ENCODE measurements around the gene REC114. TPM values are rescaled to one million over a fixed set of nuclear protein-coding genes. Genes with fewer than 3 reads are reported as not detected.
"Not testable (repeated sequence)": the region's sequence is repeated elsewhere in the genome, so short reads cannot be mapped to it uniquely, and the experiment has no call there.

REC114 gene
- total RNA-seq, 1 experiment from 2014 or later, result not detected

DNA sequence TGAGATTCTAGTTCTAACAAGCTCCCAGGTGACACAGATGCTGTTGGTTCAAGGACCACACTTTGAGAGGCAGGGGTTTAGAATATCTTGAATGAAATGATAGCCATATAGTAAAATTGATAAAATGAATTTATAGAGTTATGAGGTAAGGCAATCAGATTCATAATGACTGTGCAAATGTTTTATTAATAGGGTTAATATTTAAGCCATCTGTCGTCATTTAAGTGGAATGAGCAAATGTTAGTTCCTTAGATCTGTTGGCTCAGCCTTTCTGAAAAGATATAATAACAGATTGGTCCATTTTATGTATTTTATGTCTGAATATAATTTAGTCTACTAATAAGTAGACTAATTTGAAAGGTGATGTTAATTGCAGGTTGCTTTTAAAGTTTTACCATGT, 12.9 kb downstream of the REC114 start:
- DNase-seq (ENCODE audit: low spot score), result peak; percentile 47

DNA sequence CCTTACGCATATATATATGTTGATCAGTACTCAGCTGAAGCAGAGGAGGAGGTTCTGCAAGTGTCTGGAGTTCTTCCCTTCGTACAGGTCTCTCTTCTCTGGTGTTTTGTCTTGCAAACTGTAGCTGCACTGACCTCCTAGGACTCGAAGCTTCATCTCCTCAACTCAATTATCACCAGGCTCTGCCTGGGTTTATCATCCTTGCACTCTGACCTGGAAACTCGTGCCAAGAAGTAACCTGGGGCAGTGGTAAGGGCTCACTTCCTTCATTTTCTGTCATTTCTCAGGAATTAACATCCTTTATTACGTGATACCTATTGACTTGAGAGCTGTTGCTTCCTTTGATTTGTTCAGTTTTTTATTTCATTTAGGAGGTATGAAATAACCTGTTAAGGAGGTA, 14.4 kb downstream of the REC114 start:
- no peak for DNase-seq (ENCODE audit: low spot score)

DNA sequence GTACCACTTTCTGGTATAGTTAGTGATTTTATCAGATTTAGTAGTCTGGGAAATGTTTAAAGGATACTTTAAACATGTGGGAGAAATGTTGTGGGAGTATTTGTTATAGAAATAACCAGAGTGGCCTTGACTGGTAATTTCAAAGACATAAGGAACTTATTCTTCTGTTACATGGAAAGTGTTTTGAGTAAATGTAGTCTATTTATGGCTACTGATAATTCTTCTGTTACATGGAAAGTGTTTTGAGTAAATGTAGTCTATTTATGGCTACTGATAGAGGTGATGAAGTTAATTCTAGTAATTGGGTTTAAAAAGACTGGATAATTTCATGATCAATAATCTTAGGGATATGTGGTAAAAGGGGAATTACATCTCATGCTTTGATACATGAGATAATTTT, 17.7 kb downstream of the REC114 start:
- DNase-seq (ENCODE audit: low spot score), result no peak

DNA sequence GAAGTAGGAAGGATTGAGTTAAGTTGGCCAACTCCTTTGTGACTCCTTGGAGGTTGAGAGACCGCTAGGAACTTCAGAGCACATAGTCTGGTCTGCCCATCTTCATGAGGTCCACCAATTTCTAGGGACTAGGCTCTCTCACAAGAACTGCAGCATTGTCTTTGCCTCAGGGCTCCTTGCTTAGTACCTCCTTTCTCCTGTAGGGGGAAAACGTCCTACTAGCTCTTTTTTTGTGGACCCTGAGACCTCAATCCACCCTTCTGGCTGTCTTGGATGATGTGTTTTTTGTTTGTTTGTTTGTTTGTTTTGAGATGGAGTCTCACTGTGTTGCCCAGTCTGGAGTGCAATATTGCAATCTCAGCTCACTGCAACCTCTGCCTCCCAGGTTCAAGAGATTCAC, 21.6 kb downstream of the REC114 start:
- peak; percentile 39 for DNase-seq (ENCODE audit: low spot score)

DNA sequence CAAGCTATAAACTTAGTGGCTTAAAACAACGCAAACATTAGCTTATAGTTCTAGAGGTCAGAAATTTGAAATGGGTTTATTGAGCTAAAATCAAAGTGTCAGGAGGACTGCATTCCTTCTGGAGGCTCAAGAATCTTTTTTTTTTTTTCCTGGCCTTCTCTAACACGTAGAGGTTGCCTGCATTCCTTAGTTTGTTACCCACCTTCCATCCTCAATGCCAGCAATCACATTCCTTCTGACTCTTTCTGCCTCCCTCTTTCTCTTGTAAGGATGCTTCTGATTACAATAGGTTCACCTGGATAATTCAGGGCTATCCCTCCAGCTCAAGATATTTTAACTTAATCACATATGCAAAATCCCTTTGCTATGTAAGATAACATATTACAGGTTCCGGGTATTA, 24.8 kb downstream of the REC114 start:
- DNase-seq (ENCODE audit: low spot score), result no peak

DNA sequence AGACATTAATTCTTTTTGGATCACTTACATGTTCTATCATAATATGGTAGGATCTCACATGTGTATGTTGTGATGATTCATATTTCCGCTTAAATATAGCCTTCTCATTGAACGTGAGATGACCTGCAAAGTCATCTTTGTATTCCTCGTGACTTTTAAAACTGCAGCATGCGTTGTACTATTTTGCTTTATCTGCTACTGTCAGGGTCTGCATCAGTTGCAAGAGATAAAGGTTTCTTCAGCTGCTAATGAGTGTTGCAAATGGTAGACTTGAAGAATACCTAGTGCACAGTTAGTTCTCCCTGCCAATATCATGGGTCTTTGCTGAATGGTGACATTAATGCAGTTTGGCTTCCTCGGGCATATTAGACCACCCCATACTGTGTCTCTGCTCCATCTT, 31.8 kb downstream of the REC114 start:
- DNase-seq (ENCODE audit: low spot score), result no peak

DNA sequence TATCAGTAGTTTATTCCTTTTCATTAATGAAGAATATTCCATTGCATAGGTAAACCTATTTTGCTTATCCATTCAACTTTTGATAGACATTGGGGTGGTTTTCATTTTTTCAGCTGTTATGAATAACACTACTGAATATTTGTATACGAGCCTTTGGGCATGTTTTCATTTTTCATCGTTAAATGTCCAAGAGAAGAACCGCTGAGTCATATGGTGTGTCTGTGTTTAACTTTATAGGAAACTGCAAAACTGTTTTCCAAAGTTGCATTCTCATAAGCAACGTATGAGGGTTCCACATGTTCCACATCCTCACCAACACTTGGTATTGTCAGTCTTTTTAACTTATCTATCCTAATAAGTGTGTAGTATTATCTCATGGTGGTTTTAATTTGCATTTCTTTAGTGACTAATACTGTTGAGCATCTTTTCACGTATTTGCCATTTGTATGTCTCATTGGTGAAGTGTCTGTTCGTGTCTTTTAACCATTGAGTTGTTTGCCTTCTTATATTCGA, 33.8 kb downstream of the REC114 start:
- no peak for DNase-seq (ENCODE audit: low spot score)

DNA sequence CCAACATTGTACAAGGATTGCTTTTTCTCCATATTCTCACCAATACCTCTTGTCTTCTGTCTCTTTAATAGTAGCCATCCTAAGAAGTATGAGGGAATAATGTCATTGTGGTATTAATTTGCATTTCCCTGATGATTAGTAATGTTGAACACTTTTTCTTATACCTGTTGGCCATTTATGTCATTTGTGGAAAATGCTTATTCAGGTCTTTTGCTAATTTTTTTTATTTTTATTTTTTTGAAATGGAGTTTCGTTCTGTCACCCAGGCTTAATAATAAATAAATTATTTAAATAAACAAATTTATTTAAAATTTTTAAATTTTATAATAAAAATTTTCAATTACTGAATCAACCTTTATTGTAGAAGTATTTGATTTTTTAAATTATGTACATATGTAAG, 37.1 kb downstream of the REC114 start:
- no peak for DNase-seq (ENCODE audit: low spot score)

DNA sequence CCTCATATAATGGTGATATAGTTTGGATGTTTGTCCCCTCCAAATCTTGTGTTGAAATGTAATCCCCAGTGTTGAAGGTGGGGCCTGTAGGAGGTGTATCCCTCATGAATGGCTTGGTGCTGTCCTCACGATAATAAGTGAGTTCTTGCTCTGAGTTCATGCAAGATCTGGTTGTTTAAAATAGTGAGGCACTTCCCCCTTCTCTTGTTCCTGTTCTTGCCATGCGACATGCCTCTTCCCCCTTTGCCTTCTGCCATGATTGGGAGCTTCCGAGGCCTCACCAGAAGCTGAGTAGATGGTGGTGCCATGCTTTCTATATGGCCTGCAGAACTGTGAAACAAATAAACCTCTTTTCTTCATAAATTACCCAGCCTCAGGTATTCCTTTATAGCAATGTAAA, 39.2 kb downstream of the REC114 start:
- DNase-seq (ENCODE audit: low spot score), result no peak

DNA sequence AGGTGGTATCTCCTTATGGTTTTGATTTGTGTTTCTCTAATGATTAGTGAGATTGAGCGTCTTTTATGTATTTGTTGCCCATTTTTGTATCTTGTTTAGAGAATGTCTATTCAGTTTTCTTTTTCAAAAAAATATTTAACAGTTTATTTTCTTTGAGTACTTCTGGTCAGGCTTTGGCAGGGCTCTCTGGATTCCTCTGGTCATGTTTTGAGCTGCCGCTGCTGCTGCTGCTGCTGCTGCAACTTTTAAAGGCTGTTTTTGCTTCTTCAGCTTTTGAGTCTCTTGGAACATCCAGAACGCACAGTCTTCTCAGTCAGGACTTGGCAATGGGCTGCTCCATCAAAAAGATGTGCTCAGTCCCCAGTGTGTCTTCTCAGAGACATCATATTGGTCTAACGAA, 40.1 kb downstream of the REC114 start:
- DNase-seq (ENCODE audit: low spot score), result no peak

DNA sequence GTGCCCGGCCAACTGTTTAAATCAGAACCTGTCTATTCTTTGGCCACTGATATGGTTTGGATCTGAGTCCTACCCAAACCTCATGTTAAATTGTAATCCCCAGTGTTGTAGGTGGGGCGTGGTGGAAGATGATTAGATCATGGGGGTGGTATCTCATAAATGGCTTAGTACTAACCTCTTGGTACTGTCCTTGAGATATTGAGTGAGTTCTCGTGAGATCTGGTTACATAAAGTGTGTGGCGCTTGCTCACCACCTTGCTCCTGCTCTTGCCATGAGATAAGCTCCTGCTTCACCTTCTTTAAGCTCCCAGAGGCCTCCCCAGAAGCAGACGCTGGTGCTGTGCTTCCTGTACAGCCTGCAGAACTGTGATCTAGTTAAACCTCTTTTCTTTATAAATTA, 42.4 kb downstream of the REC114 start:
- no peak for DNase-seq (ENCODE audit: low spot score)

DNA sequence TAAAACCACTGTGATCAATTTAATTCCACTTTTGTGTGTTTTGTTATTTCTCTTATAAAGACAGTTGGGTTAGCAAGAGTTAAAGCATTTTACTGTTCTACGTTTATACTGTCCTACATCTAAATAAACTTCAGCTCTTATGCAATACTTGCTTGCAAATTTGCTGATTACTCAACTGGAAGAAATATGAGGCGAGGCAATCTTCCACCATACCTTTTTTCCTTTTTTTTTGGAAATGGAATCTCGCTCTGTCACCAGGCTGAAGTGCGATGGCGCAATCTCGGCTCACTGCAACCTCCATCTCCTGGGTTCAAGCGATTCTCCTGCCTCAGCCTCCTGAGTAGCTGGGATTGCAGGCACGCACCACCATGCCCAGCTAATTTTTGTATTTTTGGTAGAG, 42.9 kb downstream of the REC114 start:
- DNase-seq (ENCODE audit: low spot score), result not testable (repeated sequence)

DNA sequence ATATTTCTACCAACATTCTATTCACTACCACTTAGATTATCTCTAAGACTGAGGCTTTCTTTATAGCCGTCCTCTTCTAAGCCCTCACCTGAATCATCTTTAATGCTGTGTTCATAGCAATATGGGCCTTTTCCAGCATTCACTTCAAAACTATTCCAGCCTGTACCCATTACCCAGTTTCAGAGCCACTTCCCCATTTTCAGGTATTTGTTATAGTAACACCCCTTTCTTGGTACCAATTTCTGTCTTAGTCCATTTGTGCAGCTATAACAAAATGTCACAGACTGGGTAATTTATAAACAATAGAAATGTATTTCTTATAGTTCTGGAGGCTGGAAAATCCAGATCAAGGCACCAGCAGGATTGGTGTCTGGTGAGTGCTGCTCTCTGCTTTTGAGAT, 45.7 kb downstream of the REC114 start:
- DNase-seq (ENCODE audit: low spot score), result no peak

DNA sequence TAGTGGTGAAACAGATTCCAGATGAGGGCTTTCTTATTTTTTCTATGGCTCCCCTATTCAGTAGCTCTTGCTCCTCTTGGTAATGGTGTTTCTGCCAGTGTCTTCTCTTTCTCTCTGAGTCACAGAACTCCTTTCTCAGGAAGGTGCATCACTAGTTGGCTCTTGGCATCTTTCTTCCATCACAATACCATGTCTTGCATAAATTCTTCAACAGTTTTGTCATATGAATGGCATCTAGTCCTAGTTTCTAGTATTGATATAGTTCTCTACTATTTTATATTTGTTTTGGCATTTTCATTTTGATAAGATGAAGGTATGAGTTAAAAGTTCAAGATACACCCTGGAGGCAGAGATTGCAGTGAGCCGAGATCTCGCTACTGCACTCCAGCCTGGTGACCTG, 51.0 kb downstream of the REC114 start:
- DNase-seq (ENCODE audit: low spot score), result no peak

DNA sequence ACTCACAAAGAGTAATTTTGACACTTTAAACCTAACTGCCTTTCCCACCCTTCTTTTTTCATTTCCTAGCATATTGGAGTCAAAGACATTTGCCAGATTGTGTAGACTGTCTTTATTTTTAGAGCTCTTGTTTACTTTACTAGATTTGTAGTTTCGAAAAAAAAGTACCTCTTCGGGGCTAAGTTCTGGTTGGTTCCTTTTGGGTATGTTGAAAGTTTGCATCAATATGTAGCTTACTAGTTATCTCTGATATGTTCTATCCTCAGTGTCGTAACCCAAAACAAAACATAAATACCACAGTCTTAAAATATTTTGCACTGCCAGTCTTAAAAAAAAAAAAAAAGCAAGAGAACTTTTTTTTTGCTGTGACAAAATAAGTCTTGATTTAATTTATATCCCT, 52.2 kb downstream of the REC114 start:
- DNase-seq (ENCODE audit: low spot score), result no peak

DNA sequence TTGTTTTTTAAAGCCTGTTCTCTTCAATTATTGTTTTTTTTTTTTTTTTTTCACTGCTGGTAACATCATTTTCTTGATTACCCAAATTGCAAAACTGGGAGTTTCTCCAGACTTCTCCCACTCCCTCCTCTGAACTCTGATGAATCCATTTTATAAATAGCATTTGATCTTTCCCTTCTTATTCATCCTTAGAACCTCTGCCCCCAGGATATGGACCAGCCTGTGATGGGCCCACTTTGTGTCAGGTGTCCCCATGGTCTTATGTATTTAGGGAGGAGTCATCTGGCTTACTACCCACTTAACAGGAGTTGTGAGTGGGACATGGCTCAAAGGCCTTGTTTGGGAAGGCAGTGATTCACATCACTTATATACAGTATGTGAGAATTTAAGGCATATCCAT, 57.7 kb downstream of the REC114 start:
- no peak for DNase-seq (ENCODE audit: low spot score)

DNA sequence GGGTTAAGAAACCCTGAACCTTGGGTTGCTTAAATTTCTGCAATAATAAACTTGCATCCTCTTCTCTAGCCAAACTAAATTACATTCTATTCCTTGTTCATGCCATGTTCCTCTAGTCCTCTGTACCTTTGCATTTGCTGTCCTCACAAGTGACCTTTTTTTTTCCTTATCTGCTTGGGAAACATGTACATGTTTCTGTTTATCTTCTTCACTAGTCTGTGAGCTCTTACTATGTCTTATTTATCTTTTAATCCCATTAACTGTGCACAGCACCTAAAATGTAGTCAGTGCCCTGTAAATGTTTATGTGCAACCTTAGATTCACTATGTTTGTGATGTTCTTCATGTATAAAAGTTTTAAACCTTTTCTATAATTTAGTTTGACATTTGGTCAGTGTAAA, 61.9 kb downstream of the REC114 start:
- no peak for DNase-seq (ENCODE audit: low spot score)

DNA sequence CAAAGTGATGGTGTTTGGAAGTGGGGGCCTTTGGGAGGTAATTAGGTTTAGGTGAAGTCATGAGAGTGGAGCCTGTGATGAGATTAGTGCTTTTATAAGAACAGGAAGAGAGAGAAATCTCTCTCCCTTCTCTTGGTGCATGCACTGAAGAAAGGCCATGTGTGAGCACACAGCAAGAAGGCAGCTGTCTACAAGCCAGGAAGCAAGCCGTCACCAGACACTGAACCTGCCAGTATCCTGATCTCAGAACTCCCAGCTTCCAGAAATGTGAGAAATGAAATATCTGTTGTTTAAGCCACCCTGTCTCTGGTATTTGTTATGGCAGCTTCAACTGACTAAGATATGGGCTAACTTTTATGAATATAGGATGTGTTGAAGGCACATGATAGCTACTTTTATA, 72.6 kb downstream of the REC114 start:
- no peak for DNase-seq (ENCODE audit: low spot score)

DNA sequence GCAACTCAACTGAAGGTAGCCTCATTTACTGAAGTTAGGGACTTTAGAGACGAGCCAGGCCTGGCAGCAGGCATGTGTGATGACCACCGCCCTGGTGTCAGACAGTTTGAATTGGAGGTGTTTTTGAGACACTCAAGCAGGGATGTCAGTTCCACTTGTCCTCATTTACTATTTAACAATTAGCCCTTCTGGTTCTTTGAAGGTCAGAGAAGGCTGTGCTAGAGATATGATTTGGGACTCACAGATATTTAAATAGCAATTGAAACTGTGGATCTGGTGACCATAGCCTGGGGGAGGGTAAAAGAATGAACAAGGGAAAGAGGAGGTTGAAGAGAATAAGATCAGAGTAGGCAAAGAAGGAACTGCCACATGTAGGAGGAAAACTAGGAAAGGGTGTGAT, 74.6 kb downstream of the REC114 start:
- DNase-seq (ENCODE audit: low spot score), result no peak

DNA sequence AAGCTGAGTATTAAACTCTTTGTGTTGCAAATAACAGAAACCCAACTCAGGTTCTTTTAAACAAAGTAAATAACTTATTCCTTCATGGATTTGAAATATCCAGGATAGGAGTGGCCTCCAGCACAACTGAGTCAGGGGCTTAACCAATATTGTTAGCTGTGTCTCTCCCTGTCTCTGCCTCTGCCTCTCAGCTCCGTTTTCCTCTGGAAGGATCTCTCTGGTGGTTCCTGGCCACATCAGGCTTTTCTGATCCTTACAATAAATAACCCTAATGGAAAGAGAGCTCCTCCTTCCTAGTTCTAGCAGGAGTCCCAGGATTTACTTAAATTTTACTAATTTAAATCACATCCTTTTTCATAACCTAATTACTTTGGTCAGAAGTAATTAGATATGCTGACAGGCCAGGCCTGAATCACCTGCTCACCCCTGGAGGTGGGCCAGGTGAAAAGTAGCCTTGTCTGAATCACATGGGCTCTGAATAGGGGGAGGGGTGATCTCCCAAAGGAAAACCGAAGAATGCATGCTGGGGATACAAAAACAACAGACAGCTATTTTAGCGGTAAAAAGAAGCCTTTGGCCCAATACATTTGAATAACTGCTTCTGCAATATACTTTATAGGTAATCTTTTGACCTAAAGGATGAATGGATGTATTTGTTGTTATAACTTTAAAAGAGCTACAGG, 75.4 kb downstream of the REC114 start:
- DNase-seq (ENCODE audit: low spot score), result no peak

DNA sequence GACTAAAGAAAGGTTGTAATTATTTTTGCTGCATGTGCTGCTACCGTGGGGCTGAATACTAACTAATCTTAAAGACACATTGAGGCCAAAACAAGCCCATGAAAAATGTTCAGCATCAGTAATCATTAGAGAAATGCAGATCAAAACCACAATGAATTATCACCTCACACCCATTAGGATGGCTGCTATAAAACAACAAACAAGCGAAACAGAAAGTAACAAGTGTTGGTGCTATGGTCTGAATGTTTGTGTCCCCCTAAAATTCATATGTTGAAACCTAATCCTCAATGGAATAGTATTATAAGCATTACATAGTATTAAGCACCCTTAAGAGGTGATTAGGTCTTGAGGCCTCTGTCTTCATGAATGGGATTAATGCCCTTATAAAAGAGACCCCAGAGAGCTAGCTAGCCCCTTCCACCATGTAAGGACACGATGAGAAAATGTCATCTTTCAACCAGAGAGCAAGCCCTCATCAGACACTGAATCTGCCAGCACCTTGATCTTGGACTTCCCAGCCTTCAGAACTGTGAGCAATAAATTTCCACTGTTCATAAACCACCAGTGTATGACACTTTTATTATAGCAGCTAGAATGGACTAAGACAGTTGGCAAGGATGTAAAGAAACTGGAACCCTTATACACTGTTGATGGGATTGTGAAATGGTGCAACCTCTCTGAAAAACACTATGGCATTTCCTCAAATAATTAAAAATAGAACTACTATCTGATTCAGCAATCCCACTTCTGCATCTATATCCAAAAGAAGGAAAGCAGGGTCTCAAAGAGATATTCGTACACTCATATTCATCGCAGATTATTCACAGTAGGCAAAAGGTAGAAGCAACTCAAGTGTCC, 76.1 kb downstream of the REC114 start:
- no peak for DNase-seq (ENCODE audit: low spot score)

DNA sequence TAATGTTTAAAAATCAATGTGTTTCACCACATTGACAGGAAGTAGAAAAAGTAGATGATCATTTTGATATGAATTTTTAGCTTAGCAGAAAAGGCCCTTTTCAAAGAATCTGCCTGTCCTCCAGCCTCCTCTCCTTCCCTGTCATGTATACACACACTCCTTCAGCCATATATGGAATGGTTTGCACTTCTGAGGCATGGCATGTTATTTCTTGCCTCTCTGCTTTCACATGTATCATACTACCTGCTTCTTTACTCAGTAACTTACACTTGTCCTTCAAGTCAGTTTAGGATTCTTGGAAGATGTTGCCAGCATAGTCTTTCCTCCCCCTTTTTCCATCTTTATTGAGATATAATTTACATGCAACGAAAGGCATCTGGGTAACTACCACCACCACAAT, 79.0 kb downstream of the REC114 start:
- DNase-seq (ENCODE audit: low spot score), result no peak

DNA sequence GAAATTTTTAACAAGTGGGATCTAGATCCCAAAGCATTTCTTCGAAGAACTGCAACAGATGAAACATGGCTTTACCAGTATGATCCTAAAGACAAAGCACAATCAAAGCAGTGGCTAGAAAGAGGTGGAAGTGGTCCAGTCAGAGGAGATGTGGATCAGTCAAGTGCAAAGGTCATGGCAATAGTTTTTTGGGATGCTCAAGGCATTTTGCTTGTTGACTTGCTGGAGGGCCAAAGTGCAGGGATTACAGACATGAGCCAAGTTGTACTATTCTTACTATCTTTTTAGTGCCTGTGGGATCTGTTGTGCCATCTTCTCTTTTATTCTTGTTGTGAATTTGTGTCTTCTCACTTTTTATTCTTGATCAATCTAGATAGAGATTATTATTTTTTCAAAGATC, 82.0 kb downstream of the REC114 start:
- no peak for DNase-seq (ENCODE audit: low spot score)

Measured in HT-29 (cell line).